Measurements from ENCODE around the gene KTN1. TPM values are rescaled to one million over a fixed set of nuclear protein-coding genes. Genes with fewer than 3 reads are reported as not detected.

Gene KTN1
- total RNA-seq, 1 experiment from 2014 or later: 199 TPM

GRCh38 chr14:55545779-55546178 lies 34.2 kb upstream of the KTN1 start:
- TF ChIP-seq EZH2 (IDR thresholded peaks at IDR 0.05; ENCODE audit: borderline replicate concordance, low read depth, low read length, poor library complexity, severe bottlenecking) (no peak), CTCF (conservative IDR thresholded peaks at IDR 0.05; ENCODE audit: low read depth, low read length) (no peak)
- H3K4me1 ChIP-seq (ENCODE audit: insufficient read depth, low read length, poor library complexity, severe bottlenecking): peaks cover 5% of the 10 kb centered on the region
- DNase-seq (ENCODE audit: low spot score): no peak
- no peaks in the 10 kb centered on the region for H3K9me3 ChIP-seq (ENCODE audit: low read depth, low read length, poor library complexity, severe bottlenecking)
- no peaks in the 10 kb centered on the region for H3K27me3 ChIP-seq (replicated peaks; ENCODE audit: insufficient read depth, low read depth, low read length, poor library complexity)
- no peaks in the 10 kb centered on the region for H3K36me3 ChIP-seq (ENCODE audit: insufficient read depth, low read length, poor library complexity, severe bottlenecking)
- no TSS peak for BruUV-seq (replicated peaks)
- ChIA-PET POLR2A (ENCODE audit: low non-redundant PET) (no interaction called here), CTCF (no interaction called here)
- H3K4me3 ChIP-seq (ENCODE audit: low read depth, low read length, poor library complexity, severe bottlenecking): no peak overlapping the region
- intact Hi-C loops (cut with micrococcal nuclease; ENCODE audit: unreplicated experiment): no loop called here
- H3K27ac ChIP-seq (ENCODE audit: low read depth, low read length, poor library complexity, severe bottlenecking): no peak overlapping the region

DNA sequence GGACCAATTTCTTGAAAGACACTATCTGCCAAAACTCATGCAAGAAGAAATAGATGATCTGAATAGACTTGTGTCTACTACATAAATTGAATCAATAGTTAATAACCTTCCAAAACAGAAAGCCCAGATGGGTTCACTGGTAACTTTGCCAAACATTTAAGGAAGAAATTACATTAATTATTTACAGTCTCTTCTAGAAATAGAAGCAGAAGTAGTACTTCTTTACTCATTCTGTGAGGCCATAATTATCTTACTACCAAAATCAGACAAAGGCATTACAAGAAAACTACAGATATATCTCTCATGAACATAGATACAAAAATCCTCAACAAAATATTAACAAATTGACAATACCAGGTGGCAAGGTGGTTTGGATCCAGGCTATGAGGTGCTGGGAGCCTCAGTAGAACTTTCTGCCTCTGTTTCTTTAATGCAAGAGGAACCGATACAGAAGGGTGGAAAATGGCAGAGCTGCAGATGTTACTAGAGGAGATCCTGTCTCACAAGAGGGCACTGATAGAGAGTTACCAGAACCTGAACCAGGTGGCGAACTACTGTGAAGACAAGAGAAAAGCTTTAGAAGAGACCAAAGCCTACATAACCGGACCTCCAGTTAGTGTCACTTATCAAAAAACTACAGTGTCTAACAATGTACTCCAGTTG lies 33.7 kb upstream of the KTN1 start:
- Histone ChIP-seq H3K36me3 (ENCODE audit: insufficient read depth, low read length, poor library complexity, severe bottlenecking) (no peaks in the 10 kb centered on the region), H3K27me3 (replicated peaks; ENCODE audit: insufficient read depth, low read depth, low read length, poor library complexity) (no peaks in the 10 kb centered on the region), H3K9me3 (ENCODE audit: low read depth, low read length, poor library complexity, severe bottlenecking) (no peaks in the 10 kb centered on the region), H3K4me1 (ENCODE audit: insufficient read depth, low read length, poor library complexity, severe bottlenecking) (peaks cover 5% of the 10 kb centered on the region), H3K27ac (ENCODE audit: low read depth, low read length, poor library complexity, severe bottlenecking) (no peak overlapping the region), H3K4me3 (ENCODE audit: low read depth, low read length, poor library complexity, severe bottlenecking) (no peak overlapping the region)
- TF ChIP-seq EZH2 (IDR thresholded peaks at IDR 0.05; ENCODE audit: borderline replicate concordance, low read depth, low read length, poor library complexity, severe bottlenecking): no peak
- no peak for TF ChIP-seq CTCF (conservative IDR thresholded peaks at IDR 0.05; ENCODE audit: low read depth, low read length)
- intact Hi-C loops (cut with micrococcal nuclease; ENCODE audit: unreplicated experiment): no loop called here
- ChIA-PET CTCF (no interaction called here), POLR2A (ENCODE audit: low non-redundant PET) (no interaction called here)
- DNase-seq (ENCODE audit: low spot score): no peak
- BruUV-seq (replicated peaks): no TSS peak

- Histone ChIP-seq H3K9me3 (ENCODE audit: low read depth, low read length, poor library complexity, severe bottlenecking) (no peaks in the 10 kb centered on the region), H3K27me3 (replicated peaks; ENCODE audit: insufficient read depth, low read depth, low read length, poor library complexity) (no peaks in the 10 kb centered on the region), H3K36me3 (ENCODE audit: insufficient read depth, low read length, poor library complexity, severe bottlenecking) (no peaks in the 10 kb centered on the region), H3K4me1 (ENCODE audit: insufficient read depth, low read length, poor library complexity, severe bottlenecking) (peaks cover 5% of the 10 kb centered on the region), H3K27ac (ENCODE audit: low read depth, low read length, poor library complexity, severe bottlenecking) (no peak overlapping the region), H3K4me3 (ENCODE audit: low read depth, low read length, poor library complexity, severe bottlenecking) (no peak overlapping the region)
- ChIA-PET CTCF (no interaction called here), POLR2A (ENCODE audit: low non-redundant PET) (no interaction called here)
- TF ChIP-seq CTCF (conservative IDR thresholded peaks at IDR 0.05; ENCODE audit: low read depth, low read length) (no peak), EZH2 (IDR thresholded peaks at IDR 0.05; ENCODE audit: borderline replicate concordance, low read depth, low read length, poor library complexity, severe bottlenecking) (no peak)
- intact Hi-C loops (cut with micrococcal nuclease; ENCODE audit: unreplicated experiment): no loop called here
- DNase-seq (ENCODE audit: low spot score): no peak
- BruUV-seq (replicated peaks): no TSS peak
Measured at GRCh38 chr14:55547650-55548315, 32.2 kb upstream of the KTN1 start.

All from A673 (cell line).